BE2C (cell line): ENCODE data around the gene DSCAM.
"Not testable (repeated sequence)": the region's sequence is repeated elsewhere in the genome, so short reads cannot be mapped to it uniquely, and the experiment has no call there.

Experiments
- DNase-seq: peaks from one replicate; pipeline ENCODE4 v3.0.0-alpha.2; 2020
- H3K27me3 ChIP-seq: fragments of 250-450 bp; sonication (Bioruptor Pico); 2 replicates; pipeline ENCODE4 v1.5.1; 2020; ENCODE audit warnings: mild to moderate bottlenecking
- H3K36me3 ChIP-seq: fragments of 250-450 bp; sonication (Bioruptor Pico); 2 replicates; pipeline ENCODE4 v1.5.1; 2020; ENCODE audit warnings: mild to moderate bottlenecking
- H3K4me1 ChIP-seq: fragments of 250-450 bp; sonication (Bioruptor Pico); 2 replicates; pipeline ENCODE4 v1.5.1; 2020
- H3K4me3 ChIP-seq: 2 replicates; pipeline ENCODE4 v1.5.1; 2011; ENCODE audit warnings: low read depth, low read length
- H3K9me3 ChIP-seq: fragments of 250-450 bp; sonication (Bioruptor Pico); 2 replicates; pipeline ENCODE4 v1.5.1; 2020
- TF ChIP-seq, protein P1 (sequence below): IDR thresholded peaks from 2 replicates; pipeline ENCODE4 v1.5.1; 2012; ENCODE audit warnings: mild to moderate bottlenecking, low read depth, low read length

DSCAM gene

DNA sequence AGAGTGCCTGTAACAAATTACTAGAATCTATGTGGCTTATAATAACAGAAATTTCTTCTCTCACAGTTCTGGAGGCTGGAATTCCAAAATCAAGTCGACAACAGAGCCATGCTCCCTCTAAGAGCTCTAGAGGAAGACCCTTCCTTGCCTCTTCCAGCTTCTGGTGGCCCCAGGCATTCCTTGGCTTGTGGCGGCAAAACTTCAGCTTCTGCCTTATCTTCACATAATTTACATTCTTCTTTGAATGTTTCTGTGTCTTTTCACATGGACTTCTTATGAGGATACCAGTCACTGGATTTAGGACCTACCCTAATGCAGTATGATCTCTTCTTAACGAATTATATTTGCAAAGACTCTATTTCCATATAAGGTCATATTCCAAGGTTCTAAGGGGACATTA lies 655.3 kb downstream of the DSCAM start:
- Histone ChIP-seq H3K9me3 (no peaks in the 10 kb centered on the region; the same call in 1 of the 2 replicates), H3K36me3 (no peaks in the 10 kb centered on the region), H3K27me3 (no peaks in the 10 kb centered on the region)

DNA sequence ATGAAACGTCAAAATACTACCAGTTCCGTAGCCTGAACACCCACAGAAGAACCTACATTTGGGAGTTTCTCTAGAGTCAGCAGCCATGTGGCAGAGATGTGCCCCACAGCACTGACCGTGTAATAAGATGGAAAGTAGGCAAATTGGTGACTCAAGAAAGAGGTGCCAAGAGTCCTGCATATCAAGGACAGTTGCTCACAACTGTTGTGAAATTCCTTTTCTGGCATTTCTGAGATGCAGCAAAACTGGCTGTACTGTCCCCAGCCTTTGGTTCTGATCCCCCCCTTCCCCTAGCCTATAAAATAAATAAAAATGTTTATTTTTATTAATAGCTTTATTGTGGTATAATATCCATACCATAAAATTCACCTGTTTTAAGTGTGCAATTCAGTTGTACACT lies 655.8 kb downstream of the DSCAM start:
- no peaks in the 10 kb centered on the region; the same call in 1 of the 2 replicates for H3K9me3 ChIP-seq
- H3K36me3 ChIP-seq = no peaks in the 10 kb centered on the region
- H3K4me3 ChIP-seq = no peak overlapping the region
- no peak for DNase-seq
- TF ChIP-seq, protein P1, sequence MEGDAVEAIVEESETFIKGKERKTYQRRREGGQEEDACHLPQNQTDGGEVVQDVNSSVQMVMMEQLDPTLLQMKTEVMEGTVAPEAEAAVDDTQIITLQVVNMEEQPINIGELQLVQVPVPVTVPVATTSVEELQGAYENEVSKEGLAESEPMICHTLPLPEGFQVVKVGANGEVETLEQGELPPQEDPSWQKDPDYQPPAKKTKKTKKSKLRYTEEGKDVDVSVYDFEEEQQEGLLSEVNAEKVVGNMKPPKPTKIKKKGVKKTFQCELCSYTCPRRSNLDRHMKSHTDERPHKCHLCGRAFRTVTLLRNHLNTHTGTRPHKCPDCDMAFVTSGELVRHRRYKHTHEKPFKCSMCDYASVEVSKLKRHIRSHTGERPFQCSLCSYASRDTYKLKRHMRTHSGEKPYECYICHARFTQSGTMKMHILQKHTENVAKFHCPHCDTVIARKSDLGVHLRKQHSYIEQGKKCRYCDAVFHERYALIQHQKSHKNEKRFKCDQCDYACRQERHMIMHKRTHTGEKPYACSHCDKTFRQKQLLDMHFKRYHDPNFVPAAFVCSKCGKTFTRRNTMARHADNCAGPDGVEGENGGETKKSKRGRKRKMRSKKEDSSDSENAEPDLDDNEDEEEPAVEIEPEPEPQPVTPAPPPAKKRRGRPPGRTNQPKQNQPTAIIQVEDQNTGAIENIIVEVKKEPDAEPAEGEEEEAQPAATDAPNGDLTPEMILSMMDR = no peak
- no peaks in the 10 kb centered on the region for H3K4me1 ChIP-seq
- no peaks in the 10 kb centered on the region for H3K27me3 ChIP-seq

More for the DNA sequence above, 655.3 kb downstream of the DSCAM start:
- Histone ChIP-seq H3K4me3 (no peak overlapping the region), H3K4me1 (no peaks in the 10 kb centered on the region)
- TF ChIP-seq, protein P1 = no peak
- no peak for DNase-seq

DNA sequence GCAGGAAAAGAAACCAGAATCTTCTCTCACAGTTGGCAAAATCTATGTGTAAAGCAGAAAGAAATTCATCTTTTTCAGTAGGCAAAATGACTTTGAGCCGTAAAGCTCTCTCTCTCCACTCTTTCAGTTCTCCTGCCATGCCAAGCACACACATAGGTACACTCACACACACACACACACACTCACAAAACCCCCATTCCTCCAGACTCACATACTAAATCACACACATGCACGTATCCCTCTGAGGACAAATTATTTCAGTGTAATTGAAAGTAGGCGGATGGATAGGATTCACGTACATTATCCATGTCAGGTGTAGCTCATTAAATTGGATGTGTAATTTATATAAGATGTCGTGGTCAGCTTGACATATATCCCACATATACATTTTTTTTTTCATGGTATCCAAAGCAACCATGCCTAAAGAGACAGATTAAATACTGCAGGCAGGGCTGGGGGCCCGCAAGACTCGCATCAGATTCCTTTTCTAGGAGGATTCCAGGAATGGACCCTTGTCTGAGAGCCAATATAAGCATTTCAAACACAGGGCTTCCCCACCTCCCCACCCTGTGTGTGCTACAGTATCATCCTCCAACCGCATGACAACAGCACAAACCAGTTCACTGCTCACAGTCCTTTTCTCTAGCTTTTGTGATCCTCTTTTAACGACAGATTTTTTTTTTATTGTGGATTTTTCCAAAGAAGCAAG lies 658.9 kb downstream of the DSCAM start:
- no peaks in the 10 kb centered on the region for H3K4me1 ChIP-seq
- no peaks in the 10 kb centered on the region for H3K36me3 ChIP-seq
- no peak overlapping the region for H3K4me3 ChIP-seq
- no peaks in the 10 kb centered on the region for H3K27me3 ChIP-seq
- DNase-seq = no peak
- H3K9me3 ChIP-seq = no peaks in the 10 kb centered on the region; the same call in 1 of the 2 replicates
- TF ChIP-seq, protein P1 = no peak

DNA sequence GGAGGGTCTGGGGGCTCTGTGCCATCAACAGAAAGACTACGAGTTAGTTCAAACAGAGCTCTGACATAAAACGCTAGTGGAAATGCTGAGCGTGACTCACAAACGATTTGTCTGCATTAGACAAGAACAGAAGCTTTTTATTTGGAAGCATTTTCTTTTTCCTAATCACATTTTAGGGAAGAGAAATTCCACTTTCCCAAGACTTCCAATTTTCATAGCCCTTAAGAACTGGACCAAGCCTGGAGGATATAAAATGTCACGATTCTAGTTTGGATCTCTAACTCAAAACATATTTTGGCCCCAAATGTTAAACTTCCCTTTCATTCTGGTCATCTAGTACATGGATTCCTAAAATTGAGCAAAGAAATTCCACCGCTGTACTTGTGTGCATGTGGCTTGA lies 659.7 kb downstream of the DSCAM start:
- Histone ChIP-seq H3K36me3 (no peaks in the 10 kb centered on the region), H3K27me3 (no peaks in the 10 kb centered on the region), H3K9me3 (no peaks in the 10 kb centered on the region; the same call in 1 of the 2 replicates), H3K4me3 (no peak overlapping the region), H3K4me1 (no peaks in the 10 kb centered on the region)
- DNase-seq = no peak
- TF ChIP-seq, protein P1 = no peak

DNA sequence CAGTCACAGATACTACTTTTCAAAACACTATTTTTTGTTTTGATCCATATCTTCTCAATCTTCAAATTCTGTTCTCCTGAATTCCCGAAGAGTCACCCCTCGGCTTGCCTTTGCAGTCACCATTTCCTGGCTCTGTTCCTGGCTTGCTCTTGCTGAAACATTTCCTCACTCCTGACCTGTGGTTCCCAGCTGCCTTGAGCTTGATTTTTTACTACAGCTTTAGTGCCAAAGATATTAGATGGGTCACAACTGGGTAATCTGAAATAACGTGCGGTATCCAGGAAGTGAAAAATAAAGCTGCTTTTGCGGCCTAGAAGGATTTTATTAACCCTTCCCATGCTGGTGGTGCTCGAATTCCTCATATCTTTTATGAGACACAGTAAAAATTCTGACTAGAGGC lies 660.9 kb downstream of the DSCAM start:
- no peaks in the 10 kb centered on the region; the same call in 1 of the 2 replicates for H3K9me3 ChIP-seq
- no peaks in the 10 kb centered on the region for H3K4me1 ChIP-seq
- H3K27me3 ChIP-seq = no peaks in the 10 kb centered on the region
- TF ChIP-seq, protein P1 = no peak
- no peaks in the 10 kb centered on the region for H3K36me3 ChIP-seq
- DNase-seq = no peak
- H3K4me3 ChIP-seq = no peak overlapping the region

DNA sequence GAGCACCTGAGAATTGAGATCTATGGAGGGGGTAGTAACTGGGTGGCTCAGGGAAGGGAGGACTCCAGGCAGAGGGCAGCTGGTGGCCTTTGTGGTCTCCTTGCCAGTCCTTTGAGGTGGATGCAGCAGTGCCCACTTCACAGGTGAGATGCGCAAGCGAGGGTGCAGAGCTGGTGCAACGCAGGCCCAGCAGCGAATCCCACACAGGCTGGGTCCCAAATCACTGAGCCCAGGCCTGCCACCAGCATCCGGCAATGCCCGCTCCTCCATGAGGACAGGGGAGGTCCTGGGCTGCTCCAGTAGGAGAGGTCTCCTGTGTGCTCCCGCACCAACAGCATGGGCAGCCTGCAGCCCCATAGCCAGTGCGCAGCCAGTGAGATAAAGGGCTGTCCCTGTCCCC lies 661.8 kb downstream of the DSCAM start:
- H3K9me3 ChIP-seq = no peaks in the 10 kb centered on the region
- H3K27me3 ChIP-seq = no peaks in the 10 kb centered on the region
- DNase-seq = no peak
- no peaks in the 10 kb centered on the region for H3K4me1 ChIP-seq
- no peak overlapping the region for H3K4me3 ChIP-seq
- no peaks in the 10 kb centered on the region for H3K36me3 ChIP-seq
- TF ChIP-seq, protein P1 = no peak

DNA sequence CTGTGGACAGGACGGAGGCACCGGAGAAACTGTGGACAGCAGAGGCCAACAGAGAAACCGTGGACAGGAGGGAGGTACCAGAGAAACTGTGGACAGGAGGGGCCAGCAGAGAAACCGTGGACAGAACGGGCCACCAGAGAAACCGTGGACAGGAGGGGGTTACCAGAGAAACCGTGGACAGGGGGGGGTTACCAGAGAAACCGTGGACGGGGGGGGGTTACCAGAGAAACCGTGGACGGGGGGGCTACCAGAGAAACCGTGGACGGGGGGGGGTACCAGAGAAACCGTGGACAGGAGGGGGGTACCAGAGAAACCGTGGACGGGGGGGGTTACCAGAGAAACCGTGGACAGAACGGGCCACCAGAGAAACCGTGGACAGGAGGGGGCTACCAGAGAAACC lies 664.5 kb downstream of the DSCAM start:
- H3K27me3 ChIP-seq, H3K9me3 ChIP-seq, DNase-seq, H3K36me3 ChIP-seq, H3K4me3 ChIP-seq, H3K4me1 ChIP-seq: not testable (repeated sequence)
